K562 (cell line): ENCODE results near the gene CDKN1B. TPM values are rescaled to one million over a fixed set of nuclear protein-coding genes. Genes with fewer than 3 reads are reported as not detected.
A peak's percentile ranks its signal among the peaks of the same experiment; 100 is the strongest.

Experiments used
- EGR1 ChIP-seq: fragments of 450-650 bp; conservative IDR thresholded peaks from 2 replicates; pipeline ENCODE4 v1.6.1; 2017; ENCODE audit warnings: mild to moderate bottlenecking
- ESRRB ChIP-seq: fragments of 250-450 bp; sonication (Bioruptor Pico); IDR thresholded peaks from 2 replicates; pipeline ENCODE4 v1.5.0; 2020; ENCODE audit warnings: mild to moderate bottlenecking, moderate library complexity, borderline replicate concordance
- FOXJ2 ChIP-seq: fragments of 200-800 bp; sonication (Bioruptor generic); IDR thresholded peaks from 2 replicates; pipeline ENCODE4 v1.6.1; 2016; ENCODE audit warnings: missing genetic modification characterization, missing compliant biosample characterization
- HOXB6 ChIP-seq: fragments of 250-450 bp; sonication (Bioruptor Pico); IDR thresholded peaks from 2 replicates; pipeline ENCODE4 v1.5.1; 2022; ENCODE audit warnings: mild to moderate bottlenecking, borderline replicate concordance
- HSF4 ChIP-seq: fragments of 250-450 bp; sonication (Bioruptor Pico); IDR thresholded peaks from 2 replicates; pipeline ENCODE4 v2.1.2; 2022; ENCODE audit warnings: mild to moderate bottlenecking, moderate library complexity, borderline replicate concordance
- JUN ChIP-seq, 2 experiments: sonication (generic) in 1 of 2; formaldehyde crosslinking in 1 of 2; IDR thresholded peaks; 2 replicates each; pipeline versions ENCODE4 v1.6.1 to v1.8.0; 2012 to 2022; ENCODE audit warnings: borderline replicate concordance in 2 of 2, mild to moderate bottlenecking in 2 of 2, improper control_type of control experiment in 1 of 2, low read depth in 1 of 2, low read length in 1 of 2, missing genetic modification reagents in 1 of 2
- JUNB ChIP-seq: fragments of 450-650 bp; formaldehyde crosslinking; conservative IDR thresholded peaks from 2 replicates; pipeline ENCODE4 v1.4.0; 2020; ENCODE audit warnings: mild to moderate bottlenecking
- NBN ChIP-seq: fragments of 450-650 bp; IDR thresholded peaks from 2 replicates; pipeline ENCODE4 v1.6.1; 2016; ENCODE audit warnings: low read depth, mild to moderate bottlenecking
- POLR2H ChIP-seq: IDR thresholded peaks from 2 replicates; pipeline ENCODE4 v1.6.1; 2016; ENCODE audit warnings: missing genetic modification characterization, low read depth, mild to moderate bottlenecking, control low read depth, missing compliant biosample characterization, moderate library complexity
- RB1 ChIP-seq: fragments of 450-650 bp; IDR thresholded peaks from 2 replicates; pipeline ENCODE4 v1.6.1; 2017; ENCODE audit warnings: low read depth, mild to moderate bottlenecking
- RBBP5 ChIP-seq: fragments of 200-600 bp; sonication (generic); IDR thresholded peaks from 2 replicates; pipeline ENCODE4 v1.6.1; 2012; ENCODE audit warnings: borderline replicate concordance, mild to moderate bottlenecking, low read length, control low read depth, inconsistent platforms; ENCODE audit not compliant: insufficient read depth, poor library complexity, severe bottlenecking
- RBFOX2 ChIP-seq: fragments of 200-400 bp; formaldehyde crosslinking; IDR thresholded peaks from 2 replicates; pipeline ENCODE4 v1.6.1; 2017; ENCODE audit warnings: low read depth, mild to moderate bottlenecking, low read length, moderate library complexity
- SRSF3 ChIP-seq: fragments of 200-400 bp; formaldehyde crosslinking; IDR thresholded peaks from 2 replicates; pipeline ENCODE4 v1.6.1; 2016; ENCODE audit warnings: mild to moderate bottlenecking, low read length, moderate library complexity; ENCODE audit not compliant: insufficient read depth
- TCFL5 ChIP-seq: fragments of 250-450 bp; sonication (Bioruptor Pico); conservative IDR thresholded peaks from 2 replicates; pipeline ENCODE4 v1.6.1; 2021; ENCODE audit warnings: mild to moderate bottlenecking, moderate library complexity, matching md5 sums
- TSC22D4 ChIP-seq: fragments of 450-650 bp; IDR thresholded peaks from 2 replicates; pipeline ENCODE4 v1.6.1; 2016; ENCODE audit warnings: missing genetic modification characterization, missing biosample characterization, control low read depth
- ZFP1 ChIP-seq: fragments of 450-650 bp; formaldehyde crosslinking; IDR thresholded peaks from 2 replicates; pipeline ENCODE4 v1.4.0; 2020; ENCODE audit warnings: mild to moderate bottlenecking, mixed read lengths
- ZNF212 ChIP-seq: fragments of 450-650 bp; formaldehyde crosslinking; IDR thresholded peaks from 2 replicates; pipeline ENCODE4 v1.4.0; 2020; ENCODE audit warnings: mild to moderate bottlenecking
- ZNF561 ChIP-seq: fragments of 450-650 bp; formaldehyde crosslinking; conservative IDR thresholded peaks from 2 replicates; pipeline ENCODE4 v1.4.0; 2020; ENCODE audit warnings: mild to moderate bottlenecking, moderate library complexity
- ZNF764 ChIP-seq: fragments of 250-450 bp; sonication (Bioruptor Pico); IDR thresholded peaks from 2 replicates; pipeline ENCODE4 v1.4.0; 2020; ENCODE audit warnings: low read depth, mild to moderate bottlenecking, moderate library complexity
- polyA plus RNA-seq, 8 experiments: library from polyadenylated mRNA; depleted of rRNA in 4 of 8; stranded (reverse) in 5 of 8; unstranded in 3 of 8; fragments of >200 nt; fragmentation: Nextera tagmentation in 2 of 8; fragmentation: Illumina TruSeq in 1 of 8; extraction: Ambion mirVana in 2 of 8; extraction: Trizol in 1 of 8; gene quantifications; 2 replicates each; pipeline versions ENCODE4 v1.2.1 to v1.2.3, GENCODE V29; 2011 to 2014; ENCODE audit warnings: inconsistent platforms in 1 of 8, missing spikeins in 1 of 8
- total RNA-seq, 7 experiments: library from RNA; depleted of rRNA in 6 of 7; stranded (reverse); fragments of >200 nt in 6 of 7; fragmentation: Illumina TruSeq in 2 of 7; extraction: Trizol in 2 of 7; gene quantifications; 2 replicates each; pipeline versions ENCODE4 v1.2.1 to v1.2.3, GENCODE V29; 2011 to 2021; ENCODE audit warnings: low replicate concordance in 1 of 7
- TF ChIP-seq, protein P1 (sequence below): fragments of 250-450 bp; sonication (Bioruptor Pico); IDR thresholded peaks from 2 replicates; pipeline ENCODE4 v1.8.0; 2021; ENCODE audit warnings: mild to moderate bottlenecking, moderate library complexity
- TF ChIP-seq, protein P2 (sequence below), 2 experiments: fragments of 450-650 bp; conservative IDR thresholded peaks; 2 replicates each; pipeline ENCODE4 v1.6.1; 2017; ENCODE audit warnings: mild to moderate bottlenecking in 2 of 2, moderate library complexity in 2 of 2
- TF ChIP-seq, protein P3 (sequence below): fragments of 450-650 bp; formaldehyde crosslinking; IDR thresholded peaks from 2 replicates; pipeline ENCODE4 v1.4.0; 2022; ENCODE audit warnings: mild to moderate bottlenecking, moderate library complexity
- TF ChIP-seq, protein P4 (sequence below): fragments of 450-650 bp; IDR thresholded peaks from 2 replicates; pipeline ENCODE4 v1.6.1; 2018; ENCODE audit warnings: mild to moderate bottlenecking, low read depth; ENCODE audit not compliant: partially characterized antibody

CDKN1B gene
- total and polyA plus RNA-seq, 9 of the 15 experiments (the other 6 are each of a cell fraction or from before 2014, with no cell fraction given): 2.6 to 35.2 (median 15.5) TPM

- TF ChIP-seq RBBP5: peak; percentile 33
- no peak for TF ChIP-seq HSF4 (CRISPR knock-in tag)
- TF ChIP-seq, protein P1, sequence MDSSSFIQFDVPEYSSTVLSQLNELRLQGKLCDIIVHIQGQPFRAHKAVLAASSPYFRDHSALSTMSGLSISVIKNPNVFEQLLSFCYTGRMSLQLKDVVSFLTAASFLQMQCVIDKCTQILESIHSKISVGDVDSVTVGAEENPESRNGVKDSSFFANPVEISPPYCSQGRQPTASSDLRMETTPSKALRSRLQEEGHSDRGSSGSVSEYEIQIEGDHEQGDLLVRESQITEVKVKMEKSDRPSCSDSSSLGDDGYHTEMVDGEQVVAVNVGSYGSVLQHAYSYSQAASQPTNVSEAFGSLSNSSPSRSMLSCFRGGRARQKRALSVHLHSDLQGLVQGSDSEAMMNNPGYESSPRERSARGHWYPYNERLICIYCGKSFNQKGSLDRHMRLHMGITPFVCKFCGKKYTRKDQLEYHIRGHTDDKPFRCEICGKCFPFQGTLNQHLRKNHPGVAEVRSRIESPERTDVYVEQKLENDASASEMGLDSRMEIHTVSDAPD (CRISPR knock-in tag): no peak
- TF ChIP-seq, protein P2, sequence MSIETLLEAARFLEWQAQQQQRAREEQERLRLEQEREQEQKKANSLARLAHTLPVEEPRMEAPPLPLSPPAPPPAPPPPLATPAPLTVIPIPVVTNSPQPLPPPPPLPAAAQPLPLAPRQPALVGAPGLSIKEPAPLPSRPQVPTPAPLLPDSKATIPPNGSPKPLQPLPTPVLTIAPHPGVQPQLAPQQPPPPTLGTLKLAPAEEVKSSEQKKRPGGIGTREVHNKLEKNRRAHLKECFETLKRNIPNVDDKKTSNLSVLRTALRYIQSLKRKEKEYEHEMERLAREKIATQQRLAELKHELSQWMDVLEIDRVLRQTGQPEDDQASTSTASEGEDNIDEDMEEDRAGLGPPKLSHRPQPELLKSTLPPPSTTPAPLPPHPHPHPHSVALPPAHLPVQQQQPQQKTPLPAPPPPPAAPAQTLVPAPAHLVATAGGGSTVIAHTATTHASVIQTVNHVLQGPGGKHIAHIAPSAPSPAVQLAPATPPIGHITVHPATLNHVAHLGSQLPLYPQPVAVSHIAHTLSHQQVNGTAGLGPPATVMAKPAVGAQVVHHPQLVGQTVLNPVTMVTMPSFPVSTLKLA (conservative IDR thresholded peaks at IDR 0.05): peak; percentile 43 to 47
- TF ChIP-seq SRSF3: no peak
- TF ChIP-seq ZNF212 (CRISPR knock-in tag): no peak
- peak; percentile 67 for TF ChIP-seq EGR1
- TF ChIP-seq JUN (IDR thresholded peaks at IDR 0.05; ENCODE audit: borderline replicate concordance, low read depth, low read length): no peak
- TF ChIP-seq JUN (CRISPR knock-in tag; IDR thresholded peaks at IDR 0.05; ENCODE audit: borderline replicate concordance): no peak
- TF ChIP-seq ZNF561 (CRISPR knock-in tag): no peak
- no peak for TF ChIP-seq RB1
- TF ChIP-seq, protein P3, sequence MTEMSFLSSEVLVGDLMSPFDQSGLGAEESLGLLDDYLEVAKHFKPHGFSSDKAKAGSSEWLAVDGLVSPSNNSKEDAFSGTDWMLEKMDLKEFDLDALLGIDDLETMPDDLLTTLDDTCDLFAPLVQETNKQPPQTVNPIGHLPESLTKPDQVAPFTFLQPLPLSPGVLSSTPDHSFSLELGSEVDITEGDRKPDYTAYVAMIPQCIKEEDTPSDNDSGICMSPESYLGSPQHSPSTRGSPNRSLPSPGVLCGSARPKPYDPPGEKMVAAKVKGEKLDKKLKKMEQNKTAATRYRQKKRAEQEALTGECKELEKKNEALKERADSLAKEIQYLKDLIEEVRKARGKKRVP: no peak
- TF ChIP-seq ZNF764 (CRISPR knock-in tag): no peak
- TF ChIP-seq FOXJ2 (tag): no peak
- TF ChIP-seq NBN: no peak
- TF ChIP-seq HOXB6: no peak
- no peak for TF ChIP-seq TCFL5 (CRISPR knock-in tag)
- no peak for TF ChIP-seq ZFP1 (CRISPR knock-in tag)
- TF ChIP-seq JUNB: no peak
- no peak for TF ChIP-seq ESRRB (CRISPR knock-in tag)
- TF ChIP-seq RBFOX2: peak; percentile 91
- TF ChIP-seq, protein P4, sequence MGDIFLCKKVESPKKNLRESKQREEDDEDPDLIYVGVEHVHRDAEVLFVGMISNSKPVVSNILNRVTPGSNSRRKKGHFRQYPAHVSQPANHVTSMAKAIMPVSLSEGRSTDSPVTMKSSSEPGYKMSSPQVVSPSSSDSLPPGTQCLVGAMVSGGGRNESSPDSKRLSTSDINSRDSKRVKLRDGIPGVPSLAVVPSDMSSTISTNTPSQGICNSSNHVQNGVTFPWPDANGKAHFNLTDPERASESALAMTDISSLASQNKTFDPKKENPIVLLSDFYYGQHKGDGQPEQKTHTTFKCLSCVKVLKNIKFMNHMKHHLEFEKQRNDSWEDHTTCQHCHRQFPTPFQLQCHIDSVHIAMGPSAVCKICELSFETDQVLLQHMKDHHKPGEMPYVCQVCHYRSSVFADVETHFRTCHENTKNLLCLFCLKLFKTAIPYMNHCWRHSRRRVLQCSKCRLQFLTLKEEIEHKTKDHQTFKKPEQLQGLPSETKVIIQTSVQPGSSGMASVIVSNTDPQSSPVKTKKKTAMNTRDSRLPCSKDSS: no peak
- TF ChIP-seq POLR2H (tag): peak; percentile 55; the same call in 1 of the 2 replicates
- no peak for TF ChIP-seq TSC22D4
These were observed at the start of gene CDKN1B (continued) for GRCh38 chr12:12716793-12717585.
